Subcutaneous adipose tissue (tissue), 4 donors: ENCODE data around the gene IDE. TPM values are rescaled to one million over a fixed set of nuclear protein-coding genes. Genes with fewer than 3 reads are reported as not detected.

Source experiments
- total RNA-seq, 4 donors: library from RNA; depleted of rRNA; stranded (reverse); fragments of >200 nt; gene quantifications; one replicate each; pipeline ENCODE4 v1.1.0, GENCODE V29; 2016
- TF ChIP-seq, protein P1 (sequence below): fragments of 450-650 bp; IDR thresholded peaks from one replicate; pipeline ENCODE4 v1.5.1; 2016; ENCODE audit warnings: low read depth, mild to moderate bottlenecking, control low read depth, antibody characterized with exemption, moderate library complexity

IDE gene
- total RNA-seq, 4 donors from 2014 or later = 21.2 to 37.3 (median 22.5) TPM

DNA sequence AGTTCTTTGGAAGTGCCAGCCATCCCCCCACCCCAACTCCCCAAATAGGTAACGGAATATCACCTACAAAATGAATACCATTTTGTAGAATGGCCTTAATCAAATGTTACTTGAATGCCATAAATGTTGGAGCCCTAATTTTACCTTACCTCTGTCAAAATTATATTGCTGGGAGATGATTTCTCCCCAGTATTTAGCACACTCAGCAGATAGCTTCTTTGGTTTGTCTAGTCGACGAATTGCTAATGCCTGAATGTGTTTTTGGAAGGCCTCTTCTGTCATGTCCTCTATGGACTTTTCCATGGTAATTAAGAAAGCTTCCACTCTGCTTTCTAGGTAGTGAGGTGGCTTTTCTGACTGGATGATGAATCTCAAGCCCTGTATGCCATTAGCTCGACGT is 110.3 kb downstream of the IDE start:
- TF ChIP-seq, protein P1, sequence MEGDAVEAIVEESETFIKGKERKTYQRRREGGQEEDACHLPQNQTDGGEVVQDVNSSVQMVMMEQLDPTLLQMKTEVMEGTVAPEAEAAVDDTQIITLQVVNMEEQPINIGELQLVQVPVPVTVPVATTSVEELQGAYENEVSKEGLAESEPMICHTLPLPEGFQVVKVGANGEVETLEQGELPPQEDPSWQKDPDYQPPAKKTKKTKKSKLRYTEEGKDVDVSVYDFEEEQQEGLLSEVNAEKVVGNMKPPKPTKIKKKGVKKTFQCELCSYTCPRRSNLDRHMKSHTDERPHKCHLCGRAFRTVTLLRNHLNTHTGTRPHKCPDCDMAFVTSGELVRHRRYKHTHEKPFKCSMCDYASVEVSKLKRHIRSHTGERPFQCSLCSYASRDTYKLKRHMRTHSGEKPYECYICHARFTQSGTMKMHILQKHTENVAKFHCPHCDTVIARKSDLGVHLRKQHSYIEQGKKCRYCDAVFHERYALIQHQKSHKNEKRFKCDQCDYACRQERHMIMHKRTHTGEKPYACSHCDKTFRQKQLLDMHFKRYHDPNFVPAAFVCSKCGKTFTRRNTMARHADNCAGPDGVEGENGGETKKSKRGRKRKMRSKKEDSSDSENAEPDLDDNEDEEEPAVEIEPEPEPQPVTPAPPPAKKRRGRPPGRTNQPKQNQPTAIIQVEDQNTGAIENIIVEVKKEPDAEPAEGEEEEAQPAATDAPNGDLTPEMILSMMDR = no peak

DNA sequence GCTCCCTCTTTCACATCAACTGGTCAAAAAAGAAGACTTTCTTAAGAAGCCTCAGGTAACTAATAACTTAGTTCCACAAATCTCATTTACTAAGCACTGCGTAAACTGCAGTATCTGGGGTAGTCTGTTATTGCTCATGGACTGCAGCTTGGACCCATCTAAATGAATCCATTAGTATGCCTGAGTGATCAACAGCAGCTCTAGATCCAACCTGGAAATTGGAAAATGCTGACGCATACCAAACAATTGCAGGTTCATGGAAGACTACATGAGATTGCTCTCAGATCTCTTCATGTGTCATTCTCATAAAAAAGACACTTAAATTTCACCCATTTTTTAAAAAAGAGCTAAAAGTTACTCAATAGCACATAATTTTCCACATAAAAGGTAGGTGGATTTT is 121.6 kb downstream of the IDE start:
- TF ChIP-seq, protein P1 = no peak

DNA sequence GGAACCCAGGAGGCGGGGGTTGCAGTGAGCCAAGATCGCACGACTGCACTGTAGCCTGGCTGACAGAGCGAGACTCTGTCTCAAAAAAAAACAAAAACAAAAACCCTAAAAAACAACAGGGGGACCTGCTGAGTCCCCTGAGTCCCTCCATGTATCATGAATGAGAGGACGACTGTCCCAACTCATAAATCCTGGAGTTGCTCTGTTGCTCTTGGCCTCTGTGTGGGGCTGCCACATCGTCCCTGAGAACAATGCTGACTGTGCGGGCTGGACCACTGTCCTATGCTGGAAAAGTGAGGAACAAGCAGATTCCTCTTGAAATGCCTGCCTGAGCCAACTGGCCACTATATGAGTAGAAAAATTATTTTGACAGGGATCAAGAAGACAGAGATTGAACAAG is 122.5 kb downstream of the IDE start:
- TF ChIP-seq, protein P1 = no peak

DNA sequence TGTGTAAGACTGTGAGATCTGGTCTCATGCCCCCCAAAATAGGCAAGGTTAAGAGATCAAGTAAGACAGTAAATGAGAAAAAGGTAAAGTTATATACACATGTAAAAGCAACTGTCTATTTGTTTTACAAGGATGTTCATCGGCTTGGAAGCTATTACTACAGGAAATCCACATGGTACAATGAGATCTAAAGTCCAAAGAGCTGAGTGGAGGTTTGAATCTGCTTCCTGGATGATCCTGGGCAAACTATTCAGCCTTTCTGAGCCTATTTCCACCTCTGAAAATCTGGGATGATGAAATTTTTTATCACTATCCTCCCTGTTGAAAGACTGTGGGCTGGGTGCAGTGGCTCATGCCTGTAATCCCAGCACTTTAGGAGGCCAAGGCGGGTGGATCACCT is 123.0 kb downstream of the IDE start:
- TF ChIP-seq, protein P1 = no peak

DNA sequence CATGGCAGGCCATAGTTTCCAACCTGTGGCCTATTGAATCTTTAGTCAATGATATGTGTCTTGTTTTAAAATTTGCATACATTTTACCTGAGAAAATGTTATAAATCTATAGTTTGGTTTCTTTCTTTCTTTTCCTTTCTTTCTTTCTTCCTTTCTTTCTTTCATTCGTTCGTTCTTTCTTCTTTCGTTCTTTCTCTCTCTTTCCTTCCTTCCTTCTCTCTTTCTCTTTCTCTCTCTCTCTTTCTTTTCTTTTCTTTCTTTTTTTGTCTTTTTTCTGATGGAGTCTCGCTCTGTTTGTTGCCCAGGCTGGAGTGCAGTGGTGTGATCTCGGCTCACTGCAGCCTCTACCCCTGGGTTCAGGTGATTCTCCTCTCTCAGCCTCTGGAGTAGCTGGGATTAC is 133.3 kb downstream of the IDE start:
- TF ChIP-seq, protein P1 = no peak

DNA sequence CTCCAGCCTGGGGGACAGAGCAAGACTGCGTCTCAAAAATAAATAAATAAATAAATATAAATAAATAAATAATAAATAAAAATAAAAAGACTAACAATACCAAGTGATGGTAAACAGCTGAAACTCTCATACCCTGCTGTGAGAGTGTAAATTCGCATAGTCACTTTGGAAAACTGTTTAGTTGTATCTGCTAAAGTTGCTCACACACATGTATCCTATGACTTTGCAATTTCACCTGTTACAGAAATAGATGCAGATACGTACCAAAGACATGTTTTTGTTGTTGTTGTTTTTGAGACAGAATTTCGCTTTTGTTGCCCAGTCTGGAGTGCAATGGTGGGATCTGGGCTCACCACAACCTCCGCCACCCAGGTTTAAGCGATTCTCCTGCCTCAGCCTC is 135.7 kb downstream of the IDE start:
- TF ChIP-seq, protein P1 = no peak

DNA sequence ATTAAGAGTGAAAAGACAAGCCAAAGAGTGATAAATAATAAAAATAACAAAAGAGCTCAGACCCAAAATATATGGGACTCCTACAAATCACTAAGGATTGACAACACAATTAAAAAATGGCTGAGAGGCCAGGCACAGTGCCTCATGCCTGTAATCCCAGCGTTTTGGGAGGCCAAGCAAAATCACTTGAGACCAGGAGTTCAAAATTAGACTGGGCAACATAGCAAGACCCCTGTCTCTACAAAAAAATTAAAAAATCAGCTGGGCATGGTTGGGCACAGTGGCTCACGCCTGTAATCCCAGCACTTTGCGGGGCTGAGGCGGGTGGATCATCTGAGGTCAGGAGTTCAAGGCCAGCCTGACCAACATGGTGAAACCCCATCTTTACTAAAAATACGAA is 137.3 kb downstream of the IDE start:
- TF ChIP-seq, protein P1 = no peak

DNA sequence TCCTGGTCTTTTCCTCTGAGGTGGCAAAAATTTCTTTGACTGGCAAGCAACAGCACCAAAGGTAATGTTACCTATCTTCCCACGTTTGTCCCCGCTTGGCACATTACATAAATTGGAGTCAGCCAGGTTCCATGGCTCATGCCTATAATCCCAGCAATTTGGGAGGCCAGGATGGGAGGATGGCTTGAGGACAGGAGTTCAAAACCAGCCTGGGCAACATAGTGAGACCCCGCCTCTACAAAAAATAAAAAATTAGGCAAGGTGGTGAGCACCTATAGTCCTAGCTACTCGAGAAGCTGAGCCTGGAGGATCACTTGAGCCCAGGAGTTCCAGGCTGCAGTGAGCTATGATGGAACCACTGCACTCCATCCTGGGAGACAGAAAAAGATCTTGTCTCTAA is 139.5 kb downstream of the IDE start:
- TF ChIP-seq, protein P1 = no peak
